Neural cell (in vitro differentiated cells): ENCODE measurements around the gene ORM2. TPM values are rescaled to one million over a fixed set of nuclear protein-coding genes. Genes with fewer than 3 reads are reported as not detected.
"Not testable (repeated sequence)": the region's sequence is repeated elsewhere in the genome, so short reads cannot be mapped to it uniquely, and the experiment has no call there.

ENCODE experiments used
- H2AFZ ChIP-seq: fragments of 200-600, 300-800 bp; sonication (generic), shearing (Covaris generic); 2 replicates; pipeline ENCODE4 v1.6.0; 2014; ENCODE audit warnings: low read depth, mild to moderate bottlenecking, antibody characterized with exemption, low read length, moderate library complexity
- H3F3A ChIP-seq: fragments of 200-600 bp; shearing (Covaris generic); 2 replicates; pipeline ENCODE4 v1.6.1; 2016; ENCODE audit warnings: mild to moderate bottlenecking, moderate library complexity, mixed read lengths, antibody characterized with exemption, low read length; ENCODE audit not compliant: insufficient read depth, poor library complexity, severe bottlenecking
- H3K27ac ChIP-seq: fragments of 200-600, 300-800 bp; sonication (generic), shearing (Covaris generic); 2 replicates; pipeline ENCODE4 v1.5.1; 2014; ENCODE audit warnings: mild to moderate bottlenecking, low read length, moderate library complexity
- H3K27me3 ChIP-seq: fragments of 300-800, 200-600 bp; sonication (generic), shearing (Covaris generic); 2 replicates; pipeline ENCODE4 v1.6.0; 2014; ENCODE audit warnings: mild to moderate bottlenecking, low read depth, low read length, moderate library complexity; ENCODE audit not compliant: insufficient read depth
- H3K36me3 ChIP-seq: fragments of 300-800, 200-600 bp; sonication (generic), shearing (Covaris generic); 2 replicates; pipeline ENCODE4 v1.5.1; 2014; ENCODE audit warnings: mild to moderate bottlenecking, antibody characterized with exemption, low read length, moderate library complexity; ENCODE audit not compliant: insufficient read depth
- H3K4me2 ChIP-seq: fragments of 300-800, 200-600 bp; sonication (generic), shearing (Covaris generic); 2 replicates; pipeline ENCODE4 v1.6.0; 2014; ENCODE audit warnings: mild to moderate bottlenecking, low read length
- H3K4me3 ChIP-seq: fragments of 300-800, 200-600 bp; sonication (generic), shearing (Covaris generic); 2 replicates; pipeline ENCODE4 v1.5.1; 2014; ENCODE audit warnings: mild to moderate bottlenecking, low read length, moderate library complexity
- H3K79me2 ChIP-seq: fragments of 200-600 bp; shearing (Covaris generic); replicated peaks from 2 replicates; pipeline ENCODE4 v1.6.0; 2014; ENCODE audit warnings: mild to moderate bottlenecking, low read length, moderate library complexity; ENCODE audit not compliant: insufficient read depth
- H3K9ac ChIP-seq: fragments of 300-800, 200-600 bp; sonication (generic), shearing (Covaris generic); 2 replicates; pipeline ENCODE4 v1.6.1; 2016; ENCODE audit warnings: mild to moderate bottlenecking, low read length, mixed read lengths
- H3K9me2 ChIP-seq: fragments of 200-600 bp; shearing (Covaris generic); 2 replicates; pipeline ENCODE4 v1.6.1; 2016; ENCODE audit warnings: mild to moderate bottlenecking, low read length, mixed read lengths; ENCODE audit not compliant: insufficient read depth
- H3K9me3 ChIP-seq: fragments of 200-600, 300-800 bp; sonication (generic), shearing (Covaris generic); 2 replicates; pipeline ENCODE4 v1.6.1; 2016; ENCODE audit warnings: mild to moderate bottlenecking, mixed run types, low read length, moderate library complexity, mixed read lengths
- H4K20me1 ChIP-seq: fragments of 200-600 bp; shearing (Covaris generic); 2 replicates; pipeline ENCODE4 v1.6.1; 2016; ENCODE audit warnings: mild to moderate bottlenecking, mixed run types; ENCODE audit not compliant: insufficient read depth
- CTCF ChIP-seq: fragments of 450-650 bp; IDR thresholded peaks from 2 replicates; pipeline ENCODE4 v1.5.1; 2014; ENCODE audit warnings: antibody characterized with exemption, mild to moderate bottlenecking, moderate library complexity; ENCODE audit not compliant: poor library complexity, severe bottlenecking
- EP300 ChIP-seq: fragments of 450-650 bp; conservative IDR thresholded peaks from 2 replicates; pipeline ENCODE4 v1.6.1; 2014; ENCODE audit warnings: antibody characterized with exemption, mild to moderate bottlenecking, moderate library complexity; ENCODE audit not compliant: poor library complexity, severe bottlenecking
- EZH2 ChIP-seq: fragments of 200-600, 300-800 bp; shearing (Covaris generic), sonication (generic); IDR thresholded peaks from 2 replicates; pipeline ENCODE4 v1.6.1; 2014; ENCODE audit warnings: antibody characterized with exemption, low read length, borderline replicate concordance, mild to moderate bottlenecking; ENCODE audit not compliant: insufficient read depth, poor library complexity, severe bottlenecking
- MXI1 ChIP-seq: fragments of 450-650 bp; conservative IDR thresholded peaks from 2 replicates; pipeline ENCODE4 v1.6.1; 2014; ENCODE audit warnings: antibody characterized with exemption, mild to moderate bottlenecking; ENCODE audit not compliant: poor library complexity, severe bottlenecking
- POLR2AphosphoS5 ChIP-seq: IDR thresholded peaks from 2 replicates; pipeline ENCODE4 v1.6.1; 2012
- RAD21 ChIP-seq: fragments of 450-650 bp; conservative IDR thresholded peaks from 2 replicates; pipeline ENCODE4 v1.6.1; 2014; ENCODE audit warnings: antibody characterized with exemption, mild to moderate bottlenecking, moderate library complexity
- SMC3 ChIP-seq: fragments of 450-650 bp; conservative IDR thresholded peaks from 2 replicates; pipeline ENCODE4 v1.6.1; 2014; ENCODE audit warnings: antibody characterized with exemption, mild to moderate bottlenecking, moderate library complexity; ENCODE audit not compliant: poor library complexity
- TAF1 ChIP-seq: IDR thresholded peaks from 2 replicates; pipeline ENCODE4 v1.6.1; 2012; ENCODE audit warnings: low read depth
- polyA plus RNA-seq: library from polyadenylated mRNA; depleted of rRNA; stranded (reverse); fragments of >200 nt; gene quantifications from 2 replicates; pipeline ENCODE4 v1.2.3, GENCODE V29; 2014
- TF ChIP-seq, protein P1 (sequence below): IDR thresholded peaks from 2 replicates; pipeline ENCODE4 v1.6.1; 2012; ENCODE audit warnings: borderline replicate concordance

Gene ORM2
- polyA plus RNA-seq, 1 donor from 2014 or later: not detected

- no peak overlapping the region for H3K4me3 ChIP-seq
- no peak overlapping the region for H3K4me2 ChIP-seq
- no peaks in the 10 kb centered on the region for H3K9me2 ChIP-seq
- no peak overlapping the region for H2AFZ ChIP-seq
- TF ChIP-seq EP300 (no peak), SMC3 (no peak), MXI1 (no peak), EZH2 (no peak), RAD21 (no peak), POLR2AphosphoS5 (no peak), CTCF (no peak), TAF1 (no peak)
- TF ChIP-seq, protein P1, sequence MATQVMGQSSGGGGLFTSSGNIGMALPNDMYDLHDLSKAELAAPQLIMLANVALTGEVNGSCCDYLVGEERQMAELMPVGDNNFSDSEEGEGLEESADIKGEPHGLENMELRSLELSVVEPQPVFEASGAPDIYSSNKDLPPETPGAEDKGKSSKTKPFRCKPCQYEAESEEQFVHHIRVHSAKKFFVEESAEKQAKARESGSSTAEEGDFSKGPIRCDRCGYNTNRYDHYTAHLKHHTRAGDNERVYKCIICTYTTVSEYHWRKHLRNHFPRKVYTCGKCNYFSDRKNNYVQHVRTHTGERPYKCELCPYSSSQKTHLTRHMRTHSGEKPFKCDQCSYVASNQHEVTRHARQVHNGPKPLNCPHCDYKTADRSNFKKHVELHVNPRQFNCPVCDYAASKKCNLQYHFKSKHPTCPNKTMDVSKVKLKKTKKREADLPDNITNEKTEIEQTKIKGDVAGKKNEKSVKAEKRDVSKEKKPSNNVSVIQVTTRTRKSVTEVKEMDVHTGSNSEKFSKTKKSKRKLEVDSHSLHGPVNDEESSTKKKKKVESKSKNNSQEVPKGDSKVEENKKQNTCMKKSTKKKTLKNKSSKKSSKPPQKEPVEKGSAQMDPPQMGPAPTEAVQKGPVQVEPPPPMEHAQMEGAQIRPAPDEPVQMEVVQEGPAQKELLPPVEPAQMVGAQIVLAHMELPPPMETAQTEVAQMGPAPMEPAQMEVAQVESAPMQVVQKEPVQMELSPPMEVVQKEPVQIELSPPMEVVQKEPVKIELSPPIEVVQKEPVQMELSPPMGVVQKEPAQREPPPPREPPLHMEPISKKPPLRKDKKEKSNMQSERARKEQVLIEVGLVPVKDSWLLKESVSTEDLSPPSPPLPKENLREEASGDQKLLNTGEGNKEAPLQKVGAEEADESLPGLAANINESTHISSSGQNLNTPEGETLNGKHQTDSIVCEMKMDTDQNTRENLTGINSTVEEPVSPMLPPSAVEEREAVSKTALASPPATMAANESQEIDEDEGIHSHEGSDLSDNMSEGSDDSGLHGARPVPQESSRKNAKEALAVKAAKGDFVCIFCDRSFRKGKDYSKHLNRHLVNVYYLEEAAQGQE: no peak
- H3F3A ChIP-seq: no peaks in the 10 kb centered on the region
- no peaks in the 10 kb centered on the region for H3K79me2 ChIP-seq
- H3K9ac ChIP-seq: no peak overlapping the region
- no peaks in the 10 kb centered on the region for H3K27me3 ChIP-seq
- no peak overlapping the region for H3K27ac ChIP-seq
- H4K20me1 ChIP-seq: no peaks in the 10 kb centered on the region
- no peaks in the 10 kb centered on the region for H3K9me3 ChIP-seq
- no peaks in the 10 kb centered on the region for H3K36me3 ChIP-seq
Measured at GRCh38 chr9:114321759-114322158, 7.9 kb upstream of the ORM2 start.

GRCh38 chr9:114322160-114322818 lies 7.4 kb upstream of the ORM2 start:
- H3K27ac ChIP-seq, H2AFZ ChIP-seq, H3K9me3 ChIP-seq, H3K9ac ChIP-seq, H3K79me2 ChIP-seq, H3F3A ChIP-seq, H3K27me3 ChIP-seq, H3K9me2 ChIP-seq, H3K4me2 ChIP-seq, H3K36me3 ChIP-seq, H3K4me3 ChIP-seq, H4K20me1 ChIP-seq: not testable (repeated sequence)

GRCh38 chr9:114322831-114323531 lies 6.7 kb upstream of the ORM2 start, which contains the start of gene ORM1:
Gene ORM1, plus strand, starts transcription at chr9:114323098. Its CDS starts 36 bp downstream, at chr9:114323134.
- not testable (repeated sequence) for H3K79me2 ChIP-seq, H4K20me1 ChIP-seq, H3K9ac ChIP-seq, H3K9me2 ChIP-seq, H3K4me2 ChIP-seq, H3K27me3 ChIP-seq, H3K9me3 ChIP-seq, H3K4me3 ChIP-seq, H2AFZ ChIP-seq, H3K36me3 ChIP-seq, H3F3A ChIP-seq, H3K27ac ChIP-seq

DNA sequence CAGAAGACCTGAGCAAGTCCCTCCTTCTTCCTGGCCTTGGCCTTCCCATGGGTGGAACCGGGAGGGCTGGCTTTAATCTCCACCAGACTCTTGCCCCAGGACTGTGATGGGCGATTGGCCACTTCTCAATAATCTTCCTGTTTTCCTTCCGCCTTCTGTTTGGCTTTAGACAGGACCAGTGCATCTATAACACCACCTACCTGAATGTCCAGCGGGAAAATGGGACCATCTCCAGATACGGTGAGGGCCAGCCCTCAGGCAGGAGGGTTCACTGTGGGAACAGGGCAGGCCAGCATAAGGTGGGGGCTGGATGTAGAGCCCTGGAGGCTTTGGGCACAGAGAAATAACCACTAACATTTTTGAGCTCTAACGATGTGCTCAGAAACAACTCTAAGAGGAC lies 5.8 kb upstream of the ORM2 start:
- H3K9ac ChIP-seq, H3K9me3 ChIP-seq, H3K36me3 ChIP-seq, H3K4me2 ChIP-seq, H3K4me3 ChIP-seq, H3K27me3 ChIP-seq, H4K20me1 ChIP-seq, H3K27ac ChIP-seq, H3F3A ChIP-seq, H3K79me2 ChIP-seq, H3K9me2 ChIP-seq, H2AFZ ChIP-seq: not testable (repeated sequence)
